Measurements from ENCODE around the gene MCTS1.
"Not testable (repeated sequence)": the region's sequence is repeated elsewhere in the genome, so short reads cannot be mapped to it uniquely, and the experiment has no call there.

The MCTS1 gene, protein sequence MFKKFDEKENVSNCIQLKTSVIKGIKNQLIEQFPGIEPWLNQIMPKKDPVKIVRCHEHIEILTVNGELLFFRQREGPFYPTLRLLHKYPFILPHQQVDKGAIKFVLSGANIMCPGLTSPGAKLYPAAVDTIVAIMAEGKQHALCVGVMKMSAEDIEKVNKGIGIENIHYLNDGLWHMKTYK

DNA sequence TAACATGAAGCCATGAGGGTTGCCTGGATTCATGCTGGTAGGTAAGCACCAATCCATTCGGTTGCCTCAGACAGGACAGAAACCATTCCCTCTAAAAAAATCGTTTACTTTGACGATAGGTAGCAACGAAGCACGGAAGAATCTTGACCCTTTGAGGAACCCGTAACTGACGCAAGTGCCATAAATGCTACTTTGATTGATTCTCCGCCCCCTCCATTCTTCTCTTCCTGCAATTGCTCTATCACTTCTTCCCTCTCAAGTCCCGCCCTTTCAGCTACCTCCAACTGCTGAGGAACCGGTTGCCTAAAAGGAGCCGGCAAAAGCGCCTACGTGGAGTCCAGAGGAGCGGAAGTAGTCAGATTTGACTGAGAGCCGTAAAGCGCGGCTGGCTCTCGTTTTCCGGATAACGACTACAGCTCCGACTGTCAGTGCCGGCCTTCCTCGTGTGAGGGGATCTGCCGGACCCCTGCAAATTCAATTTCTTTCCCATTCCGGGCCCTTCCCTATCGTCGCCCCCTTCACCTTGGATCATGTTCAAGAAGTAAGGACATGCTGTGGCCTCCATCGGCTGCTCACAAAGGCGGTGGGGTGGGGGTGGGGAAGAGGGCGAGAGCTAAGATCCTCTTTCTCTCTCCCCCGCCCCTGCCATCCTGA is at the start of gene MCTS1:
TSS of gene MCTS1 (plus strand) at position 395 of the 654 bp plus-strand sequence. CDS start at position 531, 136 bp downstream.
- DNase-seq: peak; percentile 98

GRCh38 chrX:120556251-120556650 is 47.6 kb upstream of the MCTS1 start:
- DNase-seq: no peak

GRCh38 chrX:120559804-120560203 is 44.1 kb upstream of the MCTS1 start:
- peak; percentile 72 for DNase-seq

DNA sequence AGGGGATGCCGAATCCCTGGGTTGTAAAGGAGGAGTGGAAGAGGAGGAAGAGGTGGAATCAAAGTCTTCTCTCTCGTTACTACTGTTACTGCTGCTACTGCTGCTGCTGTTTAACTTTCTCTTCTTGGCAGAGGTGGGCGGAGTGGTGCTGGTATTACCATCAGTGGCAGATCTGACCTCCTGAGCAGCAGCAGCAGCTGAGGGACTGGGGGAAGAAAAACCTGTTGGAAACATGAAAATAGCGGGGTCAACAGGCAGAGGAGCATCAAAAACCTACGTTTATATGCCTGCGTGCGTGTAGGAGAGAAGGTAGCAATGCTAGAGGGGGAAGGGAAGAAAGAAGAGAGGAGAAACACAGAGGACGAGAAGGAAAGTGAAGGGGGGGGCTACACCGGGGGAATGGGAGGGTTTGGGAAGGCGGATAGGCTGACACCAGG is 43.5 kb upstream of the MCTS1 start:
- peak; percentile 70 for DNase-seq

DNA sequence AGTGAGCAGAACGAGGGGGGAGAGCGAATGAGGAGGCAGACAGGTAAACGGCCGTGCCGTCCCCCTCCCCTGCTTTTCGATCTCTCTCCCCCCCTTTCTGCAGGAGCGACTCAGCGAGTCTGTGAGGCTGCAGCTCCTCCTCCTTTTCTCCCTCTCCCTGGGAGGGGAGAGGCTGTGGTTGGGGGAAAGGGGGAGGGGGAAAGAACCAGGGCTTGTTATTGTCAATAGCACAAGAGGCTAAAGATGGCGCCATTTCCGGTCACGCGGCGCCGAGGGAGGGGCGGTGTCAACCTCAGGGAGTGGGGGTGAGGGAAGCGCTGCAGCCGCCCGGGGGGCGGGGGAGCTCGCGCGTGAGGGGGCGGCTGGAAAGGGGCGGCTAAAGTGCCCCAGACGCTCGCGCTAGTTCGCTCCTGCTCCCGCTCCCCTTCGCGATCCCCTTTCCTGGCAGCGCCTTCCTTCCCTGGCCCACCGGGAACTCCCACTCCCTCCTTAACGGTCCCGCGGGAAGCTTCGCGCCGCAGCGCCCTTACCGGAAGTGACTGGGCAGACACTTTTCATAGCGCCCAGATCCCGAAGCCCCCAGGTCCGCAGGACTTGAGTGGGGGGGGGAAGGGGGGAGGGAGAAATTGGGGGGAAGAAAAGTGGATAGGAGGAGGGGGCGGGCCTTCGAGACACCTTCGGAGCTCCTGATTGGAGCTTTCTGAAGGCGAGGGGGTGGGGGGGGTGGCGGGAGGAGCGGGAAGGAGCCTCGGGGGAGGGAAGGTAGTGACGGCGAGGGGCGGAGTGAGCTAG is 42.9 kb upstream of the MCTS1 start, which contains the start of gene CUL4B:
TSS of gene CUL4B (minus strand) at position 121 of the 792 bp plus-strand sequence. CDS start 324 bp downstream, outside the sequence.
- peak; percentile 97 for DNase-seq

DNA sequence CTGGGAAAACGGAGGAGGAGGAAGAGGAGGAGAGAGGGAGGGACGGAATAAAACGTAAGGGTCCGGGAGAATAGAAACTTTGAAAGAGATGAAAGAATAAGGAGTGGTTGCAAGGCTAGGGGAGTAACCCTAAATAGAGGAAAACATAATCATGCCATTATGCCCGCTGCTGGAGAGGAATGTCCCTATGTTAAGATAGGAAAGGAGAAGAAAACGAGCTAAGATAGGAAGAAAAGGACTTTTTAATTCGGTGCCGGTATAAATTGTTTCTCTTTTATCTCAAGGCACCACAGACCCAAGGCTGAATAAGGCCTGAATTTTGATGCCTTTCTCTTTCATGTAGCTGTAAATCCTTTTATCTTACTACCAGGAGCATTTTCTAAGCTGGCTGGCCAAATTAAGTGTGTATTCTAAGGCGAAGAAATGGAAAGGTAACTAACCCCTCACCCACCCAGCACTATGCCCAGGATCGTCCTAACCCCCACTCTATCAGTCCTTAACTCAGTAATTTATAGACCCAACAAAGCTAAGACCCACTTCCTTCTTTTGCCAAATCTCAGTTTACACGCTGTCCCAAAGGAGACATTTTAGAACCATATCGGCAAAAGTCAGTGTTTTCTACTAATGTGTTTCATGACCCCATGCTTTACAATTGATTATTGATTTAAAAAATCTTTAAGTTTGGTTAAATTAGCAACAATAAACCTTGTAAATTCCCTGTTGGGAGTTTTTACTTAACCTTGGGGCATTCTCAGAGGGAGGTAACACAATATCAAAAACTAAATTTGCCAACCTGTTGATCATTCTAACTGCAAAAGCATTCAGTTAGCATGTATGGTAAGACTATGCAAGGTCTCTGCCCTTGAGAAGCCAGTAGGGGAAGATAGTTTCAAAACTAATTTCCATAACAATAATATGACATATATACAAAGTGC is 42.0 kb upstream of the MCTS1 start:
- no peak for DNase-seq

DNA sequence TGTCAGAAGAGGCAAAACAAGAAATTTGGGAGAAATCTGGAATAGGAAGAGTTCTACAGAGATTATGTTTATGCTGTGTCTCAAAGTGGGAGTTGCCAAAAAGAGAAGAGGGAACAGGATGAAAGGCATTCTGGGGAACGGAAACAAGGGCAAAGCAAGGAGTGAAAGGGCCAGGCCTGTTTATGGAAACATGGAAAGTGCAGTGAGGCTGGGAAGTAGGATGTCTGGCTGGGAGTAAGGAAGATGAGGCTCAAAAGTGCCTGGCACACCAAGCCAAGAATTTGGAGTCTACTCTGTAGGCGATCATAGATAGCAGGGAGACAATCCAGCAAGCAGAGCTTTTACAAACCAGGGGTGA is 41.4 kb upstream of the MCTS1 start:
- DNase-seq: no peak

GRCh38 chrX:120564925-120565324 is 39.0 kb upstream of the MCTS1 start:
- DNase-seq: no peak

DNA sequence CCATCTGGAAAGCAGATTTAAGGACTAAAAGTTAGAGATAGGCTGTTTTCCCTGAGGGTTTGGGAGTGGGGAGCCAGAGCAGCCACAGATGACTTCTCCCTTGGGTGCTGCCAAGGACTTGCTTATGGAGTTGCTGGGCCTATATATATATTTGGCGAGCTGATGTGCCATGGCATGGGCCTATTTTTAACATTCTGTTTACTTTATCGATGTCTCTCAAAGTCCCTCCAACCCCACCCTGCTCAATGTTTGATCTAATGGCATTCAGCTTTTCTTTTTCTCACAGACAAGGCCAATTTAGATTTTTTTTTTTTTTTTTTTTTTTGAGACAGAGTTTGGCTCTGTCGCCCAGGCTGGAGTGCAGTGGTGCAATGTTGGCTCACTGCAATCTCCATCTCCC is 37.1 kb upstream of the MCTS1 start:
- DNase-seq: no peak

- no peak for DNase-seq
Measured at GRCh38 chrX:120568035-120568434, 35.9 kb upstream of the MCTS1 start.

DNA sequence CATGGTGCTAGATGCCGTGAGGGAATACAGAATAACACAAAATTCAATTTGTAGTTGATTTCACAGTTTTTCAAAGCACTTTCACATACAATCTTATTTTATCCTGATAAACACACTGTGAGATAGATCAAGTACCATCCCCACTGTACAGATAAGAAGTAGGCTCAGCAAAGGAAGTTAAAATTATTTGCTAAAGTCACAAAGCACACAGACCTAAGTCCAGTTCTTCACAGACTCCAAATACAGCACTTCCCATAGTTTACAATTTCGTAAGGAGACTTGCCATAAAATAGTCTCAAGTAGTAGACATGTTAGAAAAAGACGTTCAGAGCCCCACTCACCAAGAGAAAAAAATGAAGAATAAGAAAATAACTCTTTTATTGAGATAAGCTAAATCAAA is 35.3 kb upstream of the MCTS1 start:
- DNase-seq: no peak

DNA sequence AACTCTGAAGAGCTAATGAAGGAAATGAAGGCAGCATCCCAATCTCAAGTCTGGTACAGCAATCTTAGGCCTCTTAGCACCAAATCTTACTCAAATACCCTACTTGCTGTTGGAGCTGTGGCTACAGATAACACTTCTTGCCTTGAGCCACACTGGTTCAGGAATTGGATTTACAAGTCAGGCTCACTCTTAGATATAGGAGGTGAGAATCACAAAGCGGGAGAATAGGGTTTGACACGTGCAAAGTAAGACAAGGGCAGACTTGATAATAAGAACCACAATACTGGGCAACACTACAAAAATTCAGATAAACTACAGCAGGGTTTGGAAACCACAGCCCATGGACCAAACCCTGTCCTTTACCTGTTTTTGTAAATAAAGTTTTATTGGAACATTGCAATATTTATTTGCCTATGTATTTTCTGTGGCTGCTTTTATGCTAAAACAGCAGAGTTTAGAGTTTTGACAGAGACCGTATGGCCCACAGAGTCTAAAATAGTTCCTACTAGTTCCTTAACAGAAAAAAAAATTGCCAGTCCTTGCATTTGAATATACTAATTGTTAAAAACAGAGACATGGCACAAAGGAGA is 33.8 kb upstream of the MCTS1 start:
- DNase-seq: peak; percentile 35

GRCh38 chrX:120573806-120574205 is 30.1 kb upstream of the MCTS1 start:
- DNase-seq: not testable (repeated sequence)

DNA sequence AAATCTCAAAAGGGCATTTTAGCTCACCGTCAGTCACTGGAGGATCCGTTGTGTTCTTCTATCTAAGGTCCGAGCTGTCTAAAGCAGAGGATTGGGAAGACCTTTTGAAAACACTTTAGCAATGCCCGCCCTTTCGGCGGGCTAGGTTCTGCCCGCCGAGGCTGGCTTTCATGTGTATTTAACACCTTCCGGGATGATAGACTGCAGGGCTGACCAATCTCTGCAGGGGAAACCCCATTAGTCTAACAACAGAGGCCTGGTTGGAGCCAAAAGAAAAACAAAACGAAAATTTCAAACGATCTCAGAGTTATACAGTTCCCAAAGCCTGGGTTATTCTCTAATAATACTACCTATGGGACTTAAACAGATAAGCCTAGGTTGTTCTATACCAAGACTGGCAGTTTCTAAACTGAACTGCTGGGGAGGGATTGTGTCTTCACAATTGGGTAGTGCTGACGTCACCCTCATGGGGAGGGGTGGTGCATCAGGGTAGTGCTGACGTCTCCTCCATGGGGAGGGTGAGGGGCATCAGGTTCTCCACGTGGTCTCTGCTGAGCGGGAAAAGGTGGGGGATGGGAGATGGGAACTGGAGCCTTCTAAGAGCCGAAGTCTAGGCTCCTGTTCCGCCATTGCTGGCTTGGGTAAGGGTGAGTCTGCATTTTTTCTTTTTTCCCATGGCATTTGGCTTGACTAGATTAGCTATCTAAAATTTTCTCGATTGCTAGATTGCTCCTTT is 28.4 kb upstream of the MCTS1 start:
- peak; percentile 2 for DNase-seq

DNA sequence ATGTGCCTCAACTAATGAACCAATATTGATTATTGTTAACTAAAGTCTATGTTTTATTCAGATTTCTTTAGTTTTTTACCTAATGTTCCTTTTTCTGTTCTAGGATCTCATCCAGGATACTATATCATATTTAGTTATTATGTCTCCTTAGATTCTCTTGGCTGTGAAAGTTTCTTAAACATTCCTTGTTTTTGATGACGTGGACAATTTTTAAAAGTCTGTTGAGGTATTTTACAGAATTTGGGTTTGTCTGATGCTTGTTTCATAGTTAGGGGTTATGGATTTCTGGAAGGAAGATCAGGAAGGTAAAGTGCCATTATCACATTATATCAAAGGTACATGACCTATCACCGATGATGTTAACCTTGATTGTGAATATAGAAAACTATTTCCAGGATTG is 18.2 kb upstream of the MCTS1 start:
- DNase-seq: no peak

GRCh38 chrX:120604361-120604782 is 471 bp downstream of the MCTS1 start:
- peak; percentile 71 for DNase-seq

DNA sequence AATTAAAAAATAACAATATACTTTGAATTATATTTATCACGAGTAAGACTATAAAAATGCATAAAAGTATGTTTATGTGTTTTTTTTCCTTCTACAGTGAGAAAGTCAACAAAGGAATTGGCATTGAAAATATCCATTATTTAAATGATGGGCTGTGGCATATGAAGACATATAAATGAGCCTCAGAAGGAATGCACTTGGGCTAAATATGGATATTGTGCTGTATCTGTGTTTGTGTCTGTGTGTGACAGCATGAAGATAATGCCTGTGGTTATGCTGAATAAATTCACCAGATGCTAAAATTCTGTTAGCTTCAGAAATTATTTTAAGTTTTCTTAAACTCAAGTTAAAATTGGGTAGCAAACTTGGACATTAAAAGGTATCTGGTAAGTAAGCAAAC is 8.2 kb downstream of the MCTS1 start:
- no peak for DNase-seq

DNA sequence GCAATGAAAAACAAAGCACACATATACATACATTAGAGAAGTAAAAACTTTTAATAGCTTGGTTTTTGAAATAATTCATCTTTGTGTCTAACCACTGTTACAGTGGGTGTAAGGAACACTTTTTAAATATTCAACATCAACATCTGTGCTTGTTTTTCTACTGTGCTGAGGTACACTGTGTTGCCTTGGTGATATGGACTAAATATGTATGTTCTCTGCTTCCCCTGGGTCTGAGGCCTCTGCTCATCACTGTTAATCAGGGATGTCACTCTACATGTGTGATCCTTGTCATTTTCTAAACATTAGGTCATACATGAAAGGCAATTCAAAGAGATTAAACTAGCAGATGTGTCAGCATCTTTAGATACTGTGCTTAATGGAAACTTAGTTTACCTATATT is 10.9 kb downstream of the MCTS1 start:
- DNase-seq: no peak

DNA sequence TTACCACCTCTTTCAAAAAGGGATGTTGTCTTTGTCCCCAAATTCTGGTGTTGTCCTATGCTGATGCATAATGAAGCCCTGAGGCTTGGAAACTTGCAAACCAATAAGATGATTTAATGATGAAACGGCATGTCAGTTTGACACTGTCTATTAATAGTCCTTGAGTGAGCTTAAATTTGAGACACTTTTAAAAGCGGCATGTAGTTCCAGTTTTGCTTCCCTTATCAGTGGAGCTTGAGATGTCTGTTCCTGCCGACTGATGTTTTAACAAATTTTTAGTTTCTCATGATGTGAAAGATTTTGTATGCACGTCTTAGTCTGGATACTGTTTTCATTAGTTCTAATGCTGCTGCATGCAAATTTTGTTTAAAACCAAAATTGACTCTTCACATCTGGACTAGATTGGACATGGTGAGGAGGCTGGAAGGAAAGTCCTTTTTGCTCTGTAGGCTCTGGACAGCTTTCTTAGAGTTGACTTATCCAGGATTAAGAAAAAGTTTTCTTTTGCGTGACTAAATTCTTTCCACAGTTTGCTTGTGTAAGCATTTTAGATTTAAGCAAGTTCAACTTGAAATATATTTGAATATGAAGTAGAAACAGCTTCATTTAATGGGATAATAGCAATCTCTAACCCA is 14.2 kb downstream of the MCTS1 start:
- no peak for DNase-seq

- no peak for DNase-seq
Measured at GRCh38 chrX:120625371-120625770, 21.5 kb downstream of the MCTS1 start.
